Measurements from ENCODE around the gene WFS1.

Gene WFS1

DNA sequence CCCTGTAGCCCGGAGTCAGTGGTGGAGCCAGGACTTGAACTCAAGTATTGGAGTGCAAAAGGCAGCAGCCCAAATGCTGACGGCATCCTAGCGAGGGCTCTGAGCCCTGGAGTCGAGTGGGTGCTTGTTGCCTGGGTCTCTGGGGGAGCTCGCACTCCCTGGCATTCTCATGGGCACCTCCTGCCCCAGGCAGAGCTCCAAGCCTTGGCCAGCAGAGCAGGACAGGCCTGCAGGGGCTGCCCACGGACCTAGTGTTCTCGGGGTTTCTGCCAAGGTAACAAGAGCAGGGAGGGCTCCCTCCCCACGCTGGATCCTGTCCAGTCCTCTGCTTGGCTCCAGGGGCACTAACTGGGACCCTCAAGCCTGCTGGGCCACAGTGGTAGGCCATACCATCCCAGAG, 17.6 kb upstream of the WFS1 start:
- TF ChIP-seq, protein P1, sequence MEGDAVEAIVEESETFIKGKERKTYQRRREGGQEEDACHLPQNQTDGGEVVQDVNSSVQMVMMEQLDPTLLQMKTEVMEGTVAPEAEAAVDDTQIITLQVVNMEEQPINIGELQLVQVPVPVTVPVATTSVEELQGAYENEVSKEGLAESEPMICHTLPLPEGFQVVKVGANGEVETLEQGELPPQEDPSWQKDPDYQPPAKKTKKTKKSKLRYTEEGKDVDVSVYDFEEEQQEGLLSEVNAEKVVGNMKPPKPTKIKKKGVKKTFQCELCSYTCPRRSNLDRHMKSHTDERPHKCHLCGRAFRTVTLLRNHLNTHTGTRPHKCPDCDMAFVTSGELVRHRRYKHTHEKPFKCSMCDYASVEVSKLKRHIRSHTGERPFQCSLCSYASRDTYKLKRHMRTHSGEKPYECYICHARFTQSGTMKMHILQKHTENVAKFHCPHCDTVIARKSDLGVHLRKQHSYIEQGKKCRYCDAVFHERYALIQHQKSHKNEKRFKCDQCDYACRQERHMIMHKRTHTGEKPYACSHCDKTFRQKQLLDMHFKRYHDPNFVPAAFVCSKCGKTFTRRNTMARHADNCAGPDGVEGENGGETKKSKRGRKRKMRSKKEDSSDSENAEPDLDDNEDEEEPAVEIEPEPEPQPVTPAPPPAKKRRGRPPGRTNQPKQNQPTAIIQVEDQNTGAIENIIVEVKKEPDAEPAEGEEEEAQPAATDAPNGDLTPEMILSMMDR (IDR thresholded peaks at IDR 0.05; ENCODE audit: insufficient read depth, low read length, poor library complexity, severe bottlenecking) = no peak
- H3K27me3 ChIP-seq (replicated peaks; ENCODE audit: control insufficient read depth, insufficient read depth, low read length) = no peaks in the 10 kb centered on the region; the same call in 1 of the 2 replicates
- no peaks in the 10 kb centered on the region for H3K36me3 ChIP-seq (ENCODE audit: control insufficient read depth, insufficient read depth, low read length)
- H3K4me3 ChIP-seq (replicated peaks; ENCODE audit: low read depth, low read length) = no peak overlapping the region
- DNase-seq (ENCODE audit: extremely low read depth, insufficient read length) = no peak

DNA sequence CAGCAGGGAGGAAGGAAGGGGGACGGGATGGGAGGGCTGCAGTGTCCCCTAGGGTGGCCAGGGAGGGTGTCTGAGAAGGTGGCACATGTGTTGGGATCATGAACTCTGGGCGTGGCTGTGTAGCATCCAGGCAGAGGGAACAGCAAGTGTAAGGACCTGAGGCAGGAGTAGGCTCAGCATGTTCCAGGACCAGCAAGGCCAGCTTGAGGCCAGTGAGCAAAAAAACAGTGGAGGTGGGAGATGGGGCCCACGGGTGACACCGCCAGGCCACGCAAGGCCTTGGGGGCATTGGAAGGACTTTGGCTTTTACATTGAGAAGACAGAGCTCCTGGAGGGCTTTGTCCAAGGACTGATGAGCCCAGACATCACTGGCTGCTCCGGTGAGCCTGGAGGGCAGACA, 16.5 kb upstream of the WFS1 start:
- no peaks in the 10 kb centered on the region for H3K36me3 ChIP-seq (ENCODE audit: control insufficient read depth, insufficient read depth, low read length)
- H3K4me3 ChIP-seq (replicated peaks; ENCODE audit: low read depth, low read length) = no peak overlapping the region
- H3K27me3 ChIP-seq (replicated peaks; ENCODE audit: control insufficient read depth, insufficient read depth, low read length) = no peaks in the 10 kb centered on the region; the same call in 1 of the 2 replicates
- no peak for DNase-seq (ENCODE audit: extremely low read depth, insufficient read length)
- TF ChIP-seq, protein P1 (IDR thresholded peaks at IDR 0.05; ENCODE audit: insufficient read depth, low read length, poor library complexity, severe bottlenecking) = no peak

DNA sequence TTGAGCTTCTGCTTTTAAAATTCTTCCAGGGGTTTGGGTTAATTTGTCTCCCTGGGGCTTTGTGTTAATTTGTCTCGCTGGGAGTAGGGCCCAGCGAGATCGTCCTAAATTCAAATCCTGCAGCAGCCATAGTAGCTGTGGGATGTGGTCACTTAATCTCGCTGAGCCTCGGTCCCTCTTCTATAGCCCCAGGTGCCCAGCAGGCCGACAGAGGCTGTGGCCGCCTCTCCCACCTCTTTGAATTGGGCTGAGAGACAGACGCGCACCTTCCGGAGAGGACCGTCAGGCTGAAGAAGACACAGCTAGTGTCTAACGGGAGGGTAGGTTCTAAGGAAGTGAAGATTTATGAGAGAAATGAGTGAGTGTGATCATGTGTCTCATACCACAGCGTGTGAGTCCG, 15.7 kb upstream of the WFS1 start:
- TF ChIP-seq, protein P1 (IDR thresholded peaks at IDR 0.05; ENCODE audit: insufficient read depth, low read length, poor library complexity, severe bottlenecking) = no peak
- DNase-seq (ENCODE audit: extremely low read depth, insufficient read length) = no peak
- Histone ChIP-seq H3K36me3 (ENCODE audit: control insufficient read depth, insufficient read depth, low read length) (no peaks in the 10 kb centered on the region), H3K4me3 (replicated peaks; ENCODE audit: low read depth, low read length) (no peak overlapping the region), H3K27me3 (replicated peaks; ENCODE audit: control insufficient read depth, insufficient read depth, low read length) (no peaks in the 10 kb centered on the region; the same call in 1 of the 2 replicates)

DNA sequence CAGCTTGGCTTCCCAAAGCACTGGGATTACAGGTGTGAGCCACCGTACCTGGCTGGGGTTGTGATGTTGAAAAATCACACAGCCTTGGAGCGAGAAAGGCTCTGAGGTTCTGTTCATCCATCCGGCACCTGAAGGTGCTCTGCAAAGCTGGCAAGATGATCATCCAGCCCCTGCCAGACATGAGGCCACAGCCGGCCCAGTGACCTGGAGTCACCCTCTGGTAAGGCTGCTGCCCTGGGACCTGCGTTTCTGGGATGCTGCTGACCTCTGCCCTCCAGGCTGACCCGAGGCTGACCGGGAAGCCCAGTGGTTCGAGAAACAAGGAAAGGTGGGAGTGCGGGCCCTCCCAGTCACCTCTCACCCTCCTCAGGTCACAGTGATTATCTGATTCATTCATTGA, 13.5 kb upstream of the WFS1 start:
- TF ChIP-seq, protein P1 (IDR thresholded peaks at IDR 0.05; ENCODE audit: insufficient read depth, low read length, poor library complexity, severe bottlenecking) = no peak
- Histone ChIP-seq H3K27me3 (replicated peaks; ENCODE audit: control insufficient read depth, insufficient read depth, low read length) (no peaks in the 10 kb centered on the region; the same call in 1 of the 2 replicates), H3K4me3 (replicated peaks; ENCODE audit: low read depth, low read length) (no peak overlapping the region), H3K36me3 (ENCODE audit: control insufficient read depth, insufficient read depth, low read length) (no peaks in the 10 kb centered on the region)
- DNase-seq (ENCODE audit: extremely low read depth, insufficient read length) = no peak

DNA sequence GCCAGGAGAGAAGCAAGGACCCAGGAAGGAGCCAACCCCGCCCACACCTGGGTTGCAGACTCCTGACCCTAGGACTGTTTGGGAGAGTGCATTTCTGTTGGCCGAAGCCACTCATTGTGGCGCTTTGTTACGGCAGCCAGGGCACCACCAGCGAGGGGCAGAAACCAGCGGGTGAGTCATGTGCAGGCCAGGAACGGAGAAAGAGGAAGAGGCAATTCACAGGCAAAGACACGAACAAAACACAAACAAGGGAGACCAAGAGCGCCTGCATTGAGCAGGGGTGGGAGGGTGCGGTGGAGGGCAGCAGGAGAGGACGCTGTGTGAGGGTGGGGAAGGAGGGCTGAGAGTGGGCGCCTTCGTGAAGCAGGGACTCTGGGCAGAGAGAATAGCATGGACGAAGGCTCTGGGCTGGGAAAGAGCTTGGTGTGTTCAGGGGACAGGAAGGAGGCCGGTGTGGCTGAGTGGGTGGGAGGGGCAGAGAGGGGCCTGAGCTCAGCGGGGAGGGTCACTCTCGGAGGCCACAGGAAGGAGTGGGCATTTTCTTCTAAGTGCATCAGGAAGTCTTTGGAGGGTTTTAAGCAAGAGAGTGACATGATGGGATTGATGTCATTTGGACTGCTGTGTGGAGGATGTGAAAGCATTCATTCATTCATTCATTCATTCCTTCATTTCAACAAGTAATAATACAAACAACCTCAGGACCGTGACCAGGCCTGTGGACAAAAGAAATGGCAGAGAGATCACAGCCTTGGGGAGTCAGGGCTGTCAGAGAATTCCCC, 12.2 kb upstream of the WFS1 start:
- H3K27me3 ChIP-seq (replicated peaks; ENCODE audit: control insufficient read depth, insufficient read depth, low read length) = no peaks in the 10 kb centered on the region; the same call in 1 of the 2 replicates
- TF ChIP-seq, protein P1 (IDR thresholded peaks at IDR 0.05; ENCODE audit: insufficient read depth, low read length, poor library complexity, severe bottlenecking) = no peak
- H3K4me3 ChIP-seq (replicated peaks; ENCODE audit: low read depth, low read length) = no peak overlapping the region
- no peaks in the 10 kb centered on the region for H3K36me3 ChIP-seq (ENCODE audit: control insufficient read depth, insufficient read depth, low read length)
- no peak for DNase-seq (ENCODE audit: extremely low read depth, insufficient read length)
